HCT116 (cell line): ENCODE measurements around the gene GCNT4. TPM values are rescaled to one million over a fixed set of nuclear protein-coding genes. Genes with fewer than 3 reads are reported as not detected.

Experiments used
- ATAC-seq: fragments of 200-7000 bp; cut with Tn5 transposase; 2 replicates; pipeline ENCODE4 v1.9.1; 2020; ENCODE audit warnings: mild to moderate bottlenecking, moderate library complexity
- Bru-seq: library from RNA; stranded (reverse); fragments of 400-500 nt; gene quantifications from one replicate; lab custom pipeline; 2021; lab: Mats Ljungman, UMichigan
- BruChase-seq, 2 experiments: library from RNA; stranded (reverse); fragments of 400-500 nt; gene quantifications; one replicate each; lab custom pipeline; 2021; lab: Mats Ljungman, UMichigan
- BruUV-seq: library from RNA; stranded (reverse); fragments of 400-500 nt; replicated peaks from 2 replicates; lab custom pipeline; 2021; lab: Mats Ljungman, UMichigan
- CTCF ChIA-PET: fragments of 300-600 bp; sonication (Branson Sonifier 250); formaldehyde crosslinking; loops from one replicate; lab custom pipeline; 2021; ENCODE audit warnings: antibody characterized with exemption; lab: Charles Lee
- POLR2A ChIA-PET: fragments of 300-600, 350-600 bp; sonication (Branson Sonifier 250); formaldehyde crosslinking; loops from one replicate; lab custom pipeline; 2021; ENCODE audit warnings: antibody characterized with exemption; lab: Charles Lee
- RAD21 ChIA-PET, 2 experiments: fragments of 300-600 bp; sonication (Branson Sonifier 250); formaldehyde crosslinking; loops; one replicate each; lab custom pipeline; 2023; ENCODE audit warnings: low total read pairs in 2 of 2; ENCODE audit not compliant: uncharacterized antibody in 2 of 2, unreplicated experiment in 2 of 2, low non-redundant PET in 1 of 2; lab: Charles Lee
- DNase-seq: peaks from one replicate; pipeline ENCODE4 v3.0.0-alpha.2; 2010; ENCODE audit warnings: low read depth, low spot score
- H2AFZ ChIP-seq: fragments of 200-600 bp; shearing (Covaris generic), sonication (generic); 2 replicates; pipeline ENCODE4 v1.6.1; 2017; ENCODE audit warnings: low read depth, mixed run types, mixed read lengths, antibody characterized with exemption, low read length; ENCODE audit not compliant: poor library complexity, severe bottlenecking
- H3K27ac ChIP-seq: 2 replicates; pipeline ENCODE4 v1.5.1; 2012; ENCODE audit warnings: low read depth, low read length
- H3K27me3 ChIP-seq: fragments of 200-600 bp; sonication (generic); 2 replicates; pipeline ENCODE4 v1.6.1; 2016; ENCODE audit warnings: mixed run types, low read length, mixed read lengths; ENCODE audit not compliant: insufficient read depth
- H3K36me3 ChIP-seq, 2 experiments: fragments of 200-500 bp in 1 of 2; fragments of 200-600 bp in 1 of 2; sonication (Bioruptor generic) in 1 of 2; sonication (generic) in 1 of 2; 2 replicates each; pipeline versions ENCODE4 v1.5.1 to v1.6.1; 2014 to 2016; ENCODE audit warnings: low read length in 2 of 2, inconsistent platforms in 1 of 2, mixed read lengths in 1 of 2, mixed run types in 1 of 2; ENCODE audit not compliant: insufficient read depth in 2 of 2, control insufficient read depth in 1 of 2
- H3K4me1 ChIP-seq, 2 experiments: fragments of 200-600 bp in 1 of 2; sonication (generic) in 1 of 2; 2 replicates each; pipeline versions ENCODE4 v1.5.1 to v1.6.1; 2012 to 2017; ENCODE audit warnings: low read length in 2 of 2, inconsistent platforms in 1 of 2, mild to moderate bottlenecking in 1 of 2, mixed read lengths in 1 of 2, mixed run types in 1 of 2, moderate library complexity in 1 of 2; ENCODE audit not compliant: insufficient read depth in 2 of 2, control insufficient read depth in 1 of 2
- H3K4me2 ChIP-seq: fragments of 200-600 bp; sonication (generic); 2 replicates; pipeline ENCODE4 v1.6.1; 2017; ENCODE audit warnings: mixed run types, low read length, mixed read lengths
- H3K4me3 ChIP-seq, 2 experiments: fragments of 200-600 bp in 1 of 2; sonication (generic) in 1 of 2; replicated peaks in 1 of 2; 2 replicates each; pipeline ENCODE4 v1.5.1; 2011 to 2016; ENCODE audit warnings: low read length in 2 of 2, control low read depth in 1 of 2, low read depth in 1 of 2, mild to moderate bottlenecking in 1 of 2, mixed read lengths in 1 of 2, mixed run types in 1 of 2
- H3K79me2 ChIP-seq: fragments of 200-600 bp; sonication (generic); 2 replicates; pipeline ENCODE4 v1.6.1; 2017; ENCODE audit warnings: mild to moderate bottlenecking, mixed run types, low read length, moderate library complexity, mixed read lengths; ENCODE audit not compliant: insufficient read depth
- H3K9ac ChIP-seq: fragments of 200-600 bp; sonication (generic); 2 replicates; pipeline ENCODE4 v1.6.1; 2016; ENCODE audit warnings: low read length, mixed read lengths
- H3K9me2 ChIP-seq: fragments of 200-600 bp; sonication (generic), shearing (Covaris generic); 2 replicates; pipeline ENCODE4 v1.6.1; 2017; ENCODE audit warnings: mixed run types, mild to moderate bottlenecking, moderate library complexity; ENCODE audit not compliant: insufficient read depth
- H3K9me3 ChIP-seq, 2 experiments: fragments of 200-500 bp in 1 of 2; fragments of 200-600 bp in 1 of 2; sonication (Bioruptor generic) in 1 of 2; sonication (generic) in 1 of 2; 2 replicates each; pipeline ENCODE4 v1.6.1; 2014 to 2017; ENCODE audit warnings: low read length in 2 of 2, mixed read lengths in 2 of 2, inconsistent platforms in 1 of 2, low read depth in 1 of 2, mild to moderate bottlenecking in 1 of 2, mixed run types in 1 of 2, moderate library complexity in 1 of 2; ENCODE audit not compliant: control insufficient read depth in 1 of 2, insufficient read depth in 1 of 2
- H4K20me1 ChIP-seq: fragments of 200-600 bp; sonication (generic), shearing (Covaris generic); 2 replicates; pipeline ENCODE4 v1.6.1; 2017; ENCODE audit warnings: mixed run types, mild to moderate bottlenecking, moderate library complexity; ENCODE audit not compliant: insufficient read depth
- CBX3 ChIP-seq: IDR thresholded peaks from 2 replicates; pipeline ENCODE4 v1.6.1; 2012; ENCODE audit warnings: low read depth
- CEBPB ChIP-seq: IDR thresholded peaks from 2 replicates; pipeline ENCODE4 v1.6.1; 2012; ENCODE audit warnings: low read depth
- EGR1 ChIP-seq: IDR thresholded peaks from 2 replicates; pipeline ENCODE4 v1.6.1; 2012; ENCODE audit warnings: low read depth
- ELF1 ChIP-seq: IDR thresholded peaks from 2 replicates; pipeline ENCODE4 v1.6.1; 2012; ENCODE audit warnings: low read depth, borderline replicate concordance
- EZH2 ChIP-seq: fragments of 200-600 bp; sonication (generic); IDR thresholded peaks from 2 replicates; pipeline ENCODE4 v1.6.1; 2017; ENCODE audit warnings: antibody characterized with exemption, mixed run types
- EZH2phosphoT487 ChIP-seq: fragments of 200-600 bp; IDR thresholded peaks from 2 replicates; pipeline ENCODE4 v1.6.1; 2018; ENCODE audit warnings: antibody characterized with exemption, borderline replicate concordance
- FOSL1 ChIP-seq: IDR thresholded peaks from 2 replicates; pipeline ENCODE4 v1.6.1; 2012; ENCODE audit warnings: low read depth
- MAX ChIP-seq: IDR thresholded peaks from 2 replicates; pipeline ENCODE4 v1.6.1; 2012
- POLR2A ChIP-seq: IDR thresholded peaks from 2 replicates; pipeline ENCODE4 v1.7.0; 2011; ENCODE audit warnings: borderline replicate concordance; ENCODE audit not compliant: insufficient read depth, insufficient read length; ENCODE audit errors: extremely low read depth
- POLR2AphosphoS5 ChIP-seq: IDR thresholded peaks from 2 replicates; pipeline ENCODE4 v1.6.1; 2011; ENCODE audit warnings: mild to moderate bottlenecking, low read depth, low read length, moderate library complexity
- RAD21 ChIP-seq: IDR thresholded peaks from 2 replicates; pipeline ENCODE4 v1.6.1; 2012; ENCODE audit warnings: low read depth, mild to moderate bottlenecking
- SIN3A ChIP-seq: IDR thresholded peaks from 2 replicates; pipeline ENCODE4 v1.6.1; 2012; ENCODE audit warnings: low read depth
- SRF ChIP-seq: IDR thresholded peaks from 2 replicates; pipeline ENCODE4 v1.6.1; 2012; ENCODE audit warnings: low read depth
- YY1 ChIP-seq: IDR thresholded peaks from 2 replicates; pipeline ENCODE4 v1.6.1; 2011; ENCODE audit warnings: low read length, low read depth, moderate library complexity, mild to moderate bottlenecking; ENCODE audit not compliant: insufficient replicate concordance; ENCODE audit errors: extremely low read depth
- ZBTB33 ChIP-seq: IDR thresholded peaks from 2 replicates; pipeline ENCODE4 v1.6.1; 2011; ENCODE audit warnings: mild to moderate bottlenecking, low read length, moderate library complexity; ENCODE audit not compliant: insufficient replicate concordance; ENCODE audit errors: extremely low read depth
- ZFX ChIP-seq: fragments of 450-650 bp; IDR thresholded peaks from 2 replicates; pipeline ENCODE4 v1.6.1; 2017
- intact Hi-C: fragments of 100-400 bp; cut with micrococcal nuclease; formaldehyde crosslinking; loops from 2 replicates; pipeline ENCODE4 v1.10.0; 2022
- long read RNA-seq: library from polyadenylated mRNA; unstranded; transcript quantifications from one replicate; pipeline ENCODE4 v2.0.0, GENCODE V29; 2021; ENCODE audit not compliant: unreplicated experiment
- polyA plus RNA-seq: library from polyadenylated mRNA; unstranded; fragments of >200 nt; gene quantifications from 2 replicates; pipeline ENCODE4 v1.2.1, GENCODE V29; 2012; ENCODE audit warnings: missing spikeins
- total RNA-seq: library from RNA; stranded (reverse); gene quantifications from one replicate; pipeline ENCODE4 v1.2.1, GENCODE V29; 2021; ENCODE audit not compliant: unreplicated experiment
- TF ChIP-seq, protein P1 (sequence below): IDR thresholded peaks from 2 replicates; pipeline ENCODE4 v1.6.1; 2012
- TF ChIP-seq, protein P2 (sequence below): IDR thresholded peaks from 2 replicates; pipeline ENCODE4 v1.6.1; 2012; ENCODE audit warnings: low read depth

GCNT4 gene
- total RNA-seq, result 0.07 TPM
- 0.01 TPM in 1 of 2 replicates, not detected in the other for polyA plus RNA-seq
- percentile 5 among the genes with signal in this experiment for Bru-seq, nascent RNA
- BruChase-seq, experiment 1, labeled RNA remaining after a 6-hour chase, result percentile 20 among the genes with signal in this experiment
- percentile 25 among the genes with signal in this experiment for BruChase-seq, experiment 2, labeled RNA remaining after a 2-hour chase
- long read RNA-seq, result 0 reads

GRCh38 chr5:75052192-75053053, at the start of gene GCNT4:
GCNT4 (minus strand) TSS chr5:75052558; CDS start chr5:75030037, 22,521 bp downstream.
- Histone ChIP-seq H3K4me2 (peak within 1 kb of the TSS; percentile 76), H3K79me2 (no peaks in the 10 kb centered on the region), H3K9me2 (no peaks in the 10 kb centered on the region), H3K36me3 (no peaks in the 10 kb centered on the region), H3K4me3 (peak within 1 kb of the TSS; percentile 56 to 67), H3K27ac (no peak within 1 kb of the TSS), H2AFZ (peak within 1 kb of the TSS; percentile 97), H4K20me1 (no peaks in the 10 kb centered on the region), H3K9me3 (no peaks in the 10 kb centered on the region), H3K27me3 (no peaks in the 10 kb centered on the region), H3K4me1 (peaks cover 3 to 21% of the 10 kb centered on the region in 2 experiments; a peak in 3 of 4 replicates), H3K9ac (peak within 1 kb of the TSS; percentile 39; the same call in 1 of the 2 replicates)
- BruUV-seq, result no TSS peak
- RAD21 ChIA-PET, result no interaction called here
- POLR2A ChIA-PET, result no interaction called here
- CTCF ChIA-PET, result no interaction called here
- no peak for DNase-seq
- TF ChIP-seq ZBTB33 (no peak), POLR2AphosphoS5 (no peak), POLR2A (no peak), SIN3A (no peak), CEBPB (no peak), EZH2phosphoT487 (no peak), MAX (no peak), SRF (no peak), YY1 (no peak), ELF1 (no peak), RAD21 (no peak), FOSL1 (no peak), CBX3 (no peak), ZFX (no peak), EGR1 (no peak), EZH2 (no peak)
- TF ChIP-seq, protein P1, sequence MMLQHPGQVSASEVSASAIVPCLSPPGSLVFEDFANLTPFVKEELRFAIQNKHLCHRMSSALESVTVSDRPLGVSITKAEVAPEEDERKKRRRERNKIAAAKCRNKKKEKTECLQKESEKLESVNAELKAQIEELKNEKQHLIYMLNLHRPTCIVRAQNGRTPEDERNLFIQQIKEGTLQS, result no peak
- TF ChIP-seq, protein P2, sequence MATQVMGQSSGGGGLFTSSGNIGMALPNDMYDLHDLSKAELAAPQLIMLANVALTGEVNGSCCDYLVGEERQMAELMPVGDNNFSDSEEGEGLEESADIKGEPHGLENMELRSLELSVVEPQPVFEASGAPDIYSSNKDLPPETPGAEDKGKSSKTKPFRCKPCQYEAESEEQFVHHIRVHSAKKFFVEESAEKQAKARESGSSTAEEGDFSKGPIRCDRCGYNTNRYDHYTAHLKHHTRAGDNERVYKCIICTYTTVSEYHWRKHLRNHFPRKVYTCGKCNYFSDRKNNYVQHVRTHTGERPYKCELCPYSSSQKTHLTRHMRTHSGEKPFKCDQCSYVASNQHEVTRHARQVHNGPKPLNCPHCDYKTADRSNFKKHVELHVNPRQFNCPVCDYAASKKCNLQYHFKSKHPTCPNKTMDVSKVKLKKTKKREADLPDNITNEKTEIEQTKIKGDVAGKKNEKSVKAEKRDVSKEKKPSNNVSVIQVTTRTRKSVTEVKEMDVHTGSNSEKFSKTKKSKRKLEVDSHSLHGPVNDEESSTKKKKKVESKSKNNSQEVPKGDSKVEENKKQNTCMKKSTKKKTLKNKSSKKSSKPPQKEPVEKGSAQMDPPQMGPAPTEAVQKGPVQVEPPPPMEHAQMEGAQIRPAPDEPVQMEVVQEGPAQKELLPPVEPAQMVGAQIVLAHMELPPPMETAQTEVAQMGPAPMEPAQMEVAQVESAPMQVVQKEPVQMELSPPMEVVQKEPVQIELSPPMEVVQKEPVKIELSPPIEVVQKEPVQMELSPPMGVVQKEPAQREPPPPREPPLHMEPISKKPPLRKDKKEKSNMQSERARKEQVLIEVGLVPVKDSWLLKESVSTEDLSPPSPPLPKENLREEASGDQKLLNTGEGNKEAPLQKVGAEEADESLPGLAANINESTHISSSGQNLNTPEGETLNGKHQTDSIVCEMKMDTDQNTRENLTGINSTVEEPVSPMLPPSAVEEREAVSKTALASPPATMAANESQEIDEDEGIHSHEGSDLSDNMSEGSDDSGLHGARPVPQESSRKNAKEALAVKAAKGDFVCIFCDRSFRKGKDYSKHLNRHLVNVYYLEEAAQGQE, result no peak
- peak; percentile 51 for ATAC-seq
- intact Hi-C loops, result loop anchor here (10.0 kb wide), 1 partner anchor 1202 kb away; no protein-coding TSS in a partner anchor
